ENCODE measurements around the gene TFEC.

TFEC gene

GRCh38 chr7:115987486-115987885 is 43.1 kb downstream of the TFEC start:
- no peak overlapping the region for H3K4me3 ChIP-seq (IDR thresholded peaks at IDR 0.05; ENCODE audit: insufficient read depth, low read depth, low read length)
- no peak overlapping the region for H3K4me2 ChIP-seq
- no peaks in the 10 kb centered on the region for H3K4me1 ChIP-seq (ENCODE audit: low read depth, poor library complexity, severe bottlenecking)
- no peak overlapping the region for H2AFZ ChIP-seq (ENCODE audit: low read depth)
- H3K27me3 ChIP-seq (ENCODE audit: insufficient read depth, low read depth) = no peaks in the 10 kb centered on the region
- H4K20me1 ChIP-seq (ENCODE audit: insufficient read depth) = no peaks in the 10 kb centered on the region
- H3K9ac ChIP-seq = no peak overlapping the region
- H3K36me3 ChIP-seq (ENCODE audit: insufficient read depth) = no peaks in the 10 kb centered on the region
- no peak overlapping the region for H3K27ac ChIP-seq
- TF ChIP-seq, protein P1, sequence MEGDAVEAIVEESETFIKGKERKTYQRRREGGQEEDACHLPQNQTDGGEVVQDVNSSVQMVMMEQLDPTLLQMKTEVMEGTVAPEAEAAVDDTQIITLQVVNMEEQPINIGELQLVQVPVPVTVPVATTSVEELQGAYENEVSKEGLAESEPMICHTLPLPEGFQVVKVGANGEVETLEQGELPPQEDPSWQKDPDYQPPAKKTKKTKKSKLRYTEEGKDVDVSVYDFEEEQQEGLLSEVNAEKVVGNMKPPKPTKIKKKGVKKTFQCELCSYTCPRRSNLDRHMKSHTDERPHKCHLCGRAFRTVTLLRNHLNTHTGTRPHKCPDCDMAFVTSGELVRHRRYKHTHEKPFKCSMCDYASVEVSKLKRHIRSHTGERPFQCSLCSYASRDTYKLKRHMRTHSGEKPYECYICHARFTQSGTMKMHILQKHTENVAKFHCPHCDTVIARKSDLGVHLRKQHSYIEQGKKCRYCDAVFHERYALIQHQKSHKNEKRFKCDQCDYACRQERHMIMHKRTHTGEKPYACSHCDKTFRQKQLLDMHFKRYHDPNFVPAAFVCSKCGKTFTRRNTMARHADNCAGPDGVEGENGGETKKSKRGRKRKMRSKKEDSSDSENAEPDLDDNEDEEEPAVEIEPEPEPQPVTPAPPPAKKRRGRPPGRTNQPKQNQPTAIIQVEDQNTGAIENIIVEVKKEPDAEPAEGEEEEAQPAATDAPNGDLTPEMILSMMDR (conservative IDR thresholded peaks at IDR 0.05; ENCODE audit: low read depth, low read length) = no peak
- H3K79me2 ChIP-seq (ENCODE audit: insufficient read depth, low read depth) = no peaks in the 10 kb centered on the region

- Histone ChIP-seq H3K4me2 (no peak overlapping the region), H3K36me3 (ENCODE audit: insufficient read depth) (no peaks in the 10 kb centered on the region)
Observed at GRCh38 chr7:115984105-115984504, 46.5 kb downstream of the TFEC start.

DNA sequence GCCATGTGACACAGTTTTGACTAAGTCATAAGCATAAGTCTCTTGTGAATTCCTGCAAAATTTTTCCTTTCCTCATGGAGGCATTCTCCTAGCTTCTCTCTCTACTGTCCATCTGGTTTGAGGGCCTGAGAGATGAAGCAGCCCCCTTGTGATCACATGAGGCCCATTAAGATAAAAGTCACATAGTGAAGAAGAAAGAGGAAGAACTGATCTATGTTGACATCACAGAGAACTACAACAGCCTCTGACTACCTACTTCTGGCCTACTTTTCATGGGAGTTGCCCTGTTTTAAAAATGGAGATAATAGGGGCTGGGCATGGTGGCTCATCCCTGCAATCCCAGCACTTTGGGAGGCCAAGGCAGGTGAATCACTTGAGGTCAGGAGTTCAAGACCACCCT is 50.4 kb downstream of the TFEC start:
- no peak overlapping the region for H3K4me3 ChIP-seq (IDR thresholded peaks at IDR 0.05; ENCODE audit: insufficient read depth, low read depth, low read length)
- H3K27ac ChIP-seq = no peak overlapping the region
- H3K4me2 ChIP-seq = no peak overlapping the region
- H3K36me3 ChIP-seq (ENCODE audit: insufficient read depth) = no peaks in the 10 kb centered on the region
- no peaks in the 10 kb centered on the region for H3K27me3 ChIP-seq (ENCODE audit: insufficient read depth, low read depth)
- no peak overlapping the region for H2AFZ ChIP-seq (ENCODE audit: low read depth)
- no peaks in the 10 kb centered on the region for H4K20me1 ChIP-seq (ENCODE audit: insufficient read depth)
- no peaks in the 10 kb centered on the region for H3K79me2 ChIP-seq (ENCODE audit: insufficient read depth, low read depth)
- no peaks in the 10 kb centered on the region for H3K4me1 ChIP-seq (ENCODE audit: low read depth, poor library complexity, severe bottlenecking)
- H3K9ac ChIP-seq = no peak overlapping the region
- TF ChIP-seq, protein P1 (conservative IDR thresholded peaks at IDR 0.05; ENCODE audit: low read depth, low read length) = no peak

More at GRCh38 chr7:115984105-115984504, 46.5 kb downstream of the TFEC start:
- H3K4me3 ChIP-seq (IDR thresholded peaks at IDR 0.05; ENCODE audit: insufficient read depth, low read depth, low read length) = no peak overlapping the region
- H3K27me3 ChIP-seq (ENCODE audit: insufficient read depth, low read depth) = no peaks in the 10 kb centered on the region
- H3K9ac ChIP-seq = no peak overlapping the region
- no peak overlapping the region for H2AFZ ChIP-seq (ENCODE audit: low read depth)
- TF ChIP-seq, protein P1 (conservative IDR thresholded peaks at IDR 0.05; ENCODE audit: low read depth, low read length) = no peak
- no peaks in the 10 kb centered on the region for H4K20me1 ChIP-seq (ENCODE audit: insufficient read depth)
- no peaks in the 10 kb centered on the region for H3K79me2 ChIP-seq (ENCODE audit: insufficient read depth, low read depth)
- no peak overlapping the region for H3K27ac ChIP-seq
- H3K4me1 ChIP-seq (ENCODE audit: low read depth, poor library complexity, severe bottlenecking) = no peaks in the 10 kb centered on the region

DNA sequence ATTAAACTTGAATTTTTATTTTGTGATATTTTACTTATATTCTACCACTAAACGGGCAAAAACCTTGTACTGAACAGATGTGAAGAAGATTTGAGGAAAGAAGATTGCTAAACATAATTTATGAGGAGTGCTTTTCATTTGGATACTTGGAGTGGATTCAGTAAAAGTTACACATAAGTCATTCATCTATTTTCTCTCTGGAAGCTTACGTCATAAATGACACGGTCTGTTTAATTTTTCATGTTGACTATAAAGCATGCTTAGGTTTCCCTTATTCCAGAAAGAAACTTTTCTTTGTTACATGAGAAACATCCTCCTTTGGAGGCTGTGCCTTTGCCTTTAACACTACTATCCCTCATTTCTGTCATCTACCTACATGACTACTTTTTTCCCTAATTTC is 53.9 kb downstream of the TFEC start:
- Histone ChIP-seq H3K36me3 (ENCODE audit: insufficient read depth) (no peaks in the 10 kb centered on the region), H4K20me1 (ENCODE audit: insufficient read depth) (no peaks in the 10 kb centered on the region), H3K27me3 (ENCODE audit: insufficient read depth, low read depth) (no peaks in the 10 kb centered on the region), H3K4me3 (IDR thresholded peaks at IDR 0.05; ENCODE audit: insufficient read depth, low read depth, low read length) (no peak overlapping the region), H3K27ac (no peak overlapping the region), H3K4me1 (ENCODE audit: low read depth, poor library complexity, severe bottlenecking) (no peaks in the 10 kb centered on the region), H3K9ac (no peak overlapping the region), H3K79me2 (ENCODE audit: insufficient read depth, low read depth) (no peaks in the 10 kb centered on the region), H3K4me2 (no peak overlapping the region), H2AFZ (ENCODE audit: low read depth) (no peak overlapping the region)
- TF ChIP-seq, protein P1 (conservative IDR thresholded peaks at IDR 0.05; ENCODE audit: low read depth, low read length) = no peak
